DOHH2 (cell line): Measurements from ENCODE around the gene SLC26A8.

Source experiments
- CTCF ChIP-seq: fragments of 200-600 bp; sonication (generic); IDR thresholded peaks from one replicate; pipeline ENCODE4 v1.5.1; 2014; ENCODE audit warnings: antibody characterized with exemption, mild to moderate bottlenecking, low read depth, low read length; ENCODE audit not compliant: poor library complexity, severe bottlenecking
- EZH2phosphoT487 ChIP-seq: fragments of 200-600 bp; sonication (generic); IDR thresholded peaks from 2 replicates; pipeline ENCODE4 v1.6.1; 2017; ENCODE audit warnings: borderline replicate concordance, mild to moderate bottlenecking, antibody characterized with exemption, low read length, moderate library complexity, mixed read lengths

- TF ChIP-seq CTCF (no peak), EZH2phosphoT487 (no peak)
Measured at GRCh38 chr6:36028088-36028876, 3.8 kb upstream of the SLC26A8 start.
